H1 (cell line): ENCODE results near the gene CFDP1. TPM values are rescaled to one million over a fixed set of nuclear protein-coding genes. Genes with fewer than 3 reads are reported as not detected.

Source experiments
- CHD1 ChIP-seq: IDR thresholded peaks from 2 replicates; pipeline ENCODE4 v1.6.1; 2012; ENCODE audit warnings: low read depth, low read length, improper control_type of control experiment
- PHF8 ChIP-seq: fragments of 200-600 bp; sonication (generic); conservative IDR thresholded peaks from 2 replicates; pipeline ENCODE4 v1.7.1; 2012; ENCODE audit warnings: low read depth, mild to moderate bottlenecking, inconsistent platforms, low read length, moderate library complexity
- POLR2A ChIP-seq, 2 experiments: IDR thresholded peaks; 1 replicate in 1 of 2; 2 replicates in 1 of 2; pipeline ENCODE4 v1.6.1; 2011; ENCODE audit warnings: low read depth in 2 of 2, low read length in 2 of 2, mild to moderate bottlenecking in 2 of 2; ENCODE audit errors: control extremely low read depth in 1 of 2
- RBBP5 ChIP-seq: IDR thresholded peaks from 2 replicates; pipeline ENCODE4 v1.7.1; 2012; ENCODE audit warnings: low read depth, mild to moderate bottlenecking, inconsistent platforms, low read length, moderate library complexity, borderline replicate concordance
- TEAD4 ChIP-seq: IDR thresholded peaks from 2 replicates; pipeline ENCODE4 v1.6.1; 2012; ENCODE audit warnings: low read depth, low read length, inconsistent platforms, mixed read lengths
- polyA plus RNA-seq, 7 experiments: library from polyadenylated mRNA; depleted of rRNA in 3 of 7; stranded (reverse) in 5 of 7; unstranded in 2 of 7; fragments of >200 nt in 5 of 7; fragments of 200-250 nt in 2 of 7; gene quantifications; 1 replicate in 5 of 7; 2 replicates in 1 of 7; 4 replicates in 1 of 7; pipeline versions ENCODE4 v1.2.1 to v1.2.3, GENCODE V29; 2011 to 2013; ENCODE audit warnings: missing spikeins in 2 of 7, mixed read lengths in 2 of 7
- total RNA-seq: library from RNA; stranded (reverse); fragmentation: NEBNext Ultra II Directional; extraction: Animal tissue kit (Norgen Biotek cat#: 25700); gene quantifications from 2 replicates; pipeline ENCODE4 v1.2.1, GENCODE V29; 2021

Gene CFDP1
- total and polyA plus RNA-seq, 2 of the 8 experiments (the other 6 are each of a cell fraction or from before 2014, with no cell fraction given): 25.5 to 77.3 TPM

DNA sequence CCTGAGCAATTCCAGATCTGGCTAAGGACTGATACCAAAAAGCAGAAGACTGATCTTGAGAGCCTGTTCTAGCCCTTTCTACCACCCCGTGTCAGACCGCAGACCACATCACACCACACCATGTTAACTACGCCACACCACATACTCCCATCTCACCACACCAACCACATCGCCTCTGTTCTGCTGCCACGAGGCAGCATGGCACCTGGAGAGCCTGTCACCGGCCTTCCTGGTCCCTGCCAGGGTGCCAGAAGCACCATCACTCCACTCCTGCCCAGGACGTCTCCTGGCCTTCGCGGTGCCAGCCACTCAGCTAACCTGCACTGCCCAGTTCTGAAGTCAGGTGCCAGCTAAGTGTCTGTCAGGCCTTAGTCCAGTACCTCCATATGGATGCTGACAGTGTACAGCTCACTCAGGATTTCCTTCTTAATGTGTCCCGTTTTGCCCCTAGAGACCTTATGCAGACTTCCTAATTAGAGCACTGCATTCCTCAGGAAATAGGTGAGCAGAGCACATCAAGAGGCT lies 144.6 kb downstream of the CFDP1 start (continued):
- TF ChIP-seq RBBP5: no peak
- TF ChIP-seq POLR2A (IDR thresholded peaks at IDR 0.05; ENCODE audit: control extremely low read depth in 1 of 2, low read depth in 2 of 2, low read length in 2 of 2): no peak
- TF ChIP-seq PHF8: no peak
- TF ChIP-seq CHD1: no peak
- no peak for TF ChIP-seq TEAD4
